Activated CD8-positive, alpha-beta memory T cell treated with anti-CD3 and anti-CD28 coated beads, Interleukin-2, amount 10 ng/mL, durations not matched to agents 7 days and 5 days (primary cell): Measurements from ENCODE around the gene EPHB4. TPM values are rescaled to one million over a fixed set of nuclear protein-coding genes. Genes with fewer than 3 reads are reported as not detected.
"Not testable (repeated sequence)": the region's sequence is repeated elsewhere in the genome, so short reads cannot be mapped to it uniquely, and the experiment has no call there.

Experiments
- ATAC-seq: fragments of 150-1000 bp; cut with Tn5 transposase; one replicate; pipeline ENCODE4 v1.10.0; 2021; ENCODE audit warnings: moderate library complexity
- CTCF ChIA-PET: fragments of 350-600 bp; sonication (Branson Sonifier 250); formaldehyde crosslinking; loops from one replicate; lab custom pipeline; 2021; ENCODE audit warnings: antibody characterized with exemption; lab: Charles Lee
- DNase-seq: peaks from one replicate; pipeline ENCODE4 v3.0.0-alpha.2; 2020
- H3K27ac Mint-ChIP-seq: one replicate; pipeline ENCODE4 v1.8.0; 2021; ENCODE audit warnings: mild to moderate bottlenecking, mixed read lengths
- H3K27me3 Mint-ChIP-seq: one replicate; pipeline ENCODE4 v1.8.0; 2021; ENCODE audit warnings: mixed read lengths
- H3K36me3 Mint-ChIP-seq: one replicate; pipeline ENCODE4 v1.8.0; 2021; ENCODE audit warnings: mild to moderate bottlenecking, mixed read lengths
- H3K4me1 Mint-ChIP-seq: one replicate; pipeline ENCODE4 v1.8.0; 2021; ENCODE audit warnings: mixed read lengths
- H3K4me3 Mint-ChIP-seq: one replicate; pipeline ENCODE4 v1.8.0; 2021; ENCODE audit warnings: mild to moderate bottlenecking, moderate library complexity, mixed read lengths
- H3K9me3 Mint-ChIP-seq: one replicate; pipeline ENCODE4 v1.8.0; 2022; ENCODE audit warnings: low read depth, mixed read lengths
- total RNA-seq, 2 experiments: library from RNA; stranded (reverse); gene quantifications; one replicate each; pipeline ENCODE4 v1.2.3, GENCODE V29; 2021

EPHB4 gene
- total RNA-seq, 2 experiments from 2014 or later, result 1.3 to 2.0 TPM

DNA sequence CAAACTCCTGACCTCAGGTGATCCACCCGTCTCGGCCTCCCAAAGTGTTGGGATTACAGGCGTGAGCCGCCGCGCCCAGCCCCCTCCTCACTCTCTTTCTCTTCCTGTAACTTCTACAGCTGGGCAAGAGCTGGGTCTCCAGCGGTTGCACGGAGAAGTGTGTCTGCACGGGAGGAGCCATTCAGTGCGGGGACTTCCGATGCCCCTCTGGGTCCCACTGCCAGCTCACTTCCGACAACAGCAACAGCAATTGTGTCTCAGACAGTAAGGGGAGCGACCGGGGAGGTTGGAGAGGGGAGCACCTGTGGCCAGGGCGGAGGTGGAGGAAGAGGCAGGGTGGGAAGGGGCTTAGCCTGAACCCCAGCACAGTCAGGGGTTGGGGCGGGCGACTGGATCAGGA is 41.4 kb downstream of the EPHB4 start:
- Mint-ChIP-seq H3K27ac (no peak overlapping the region), H3K27me3 (peaks cover 8% of the 10 kb centered on the region), H3K4me1 (no peaks in the 10 kb centered on the region), H3K4me3 (no peak overlapping the region), H3K36me3 (no peaks in the 10 kb centered on the region), H3K9me3 (no peaks in the 10 kb centered on the region)
- DNase-seq, result no peak
- ATAC-seq, result no peak
- CTCF ChIA-PET, result interaction anchor here (1.7 kb wide), 1 partner anchor 13 kb away, joined by 6 read pairs; no protein-coding TSS in a partner anchor

DNA sequence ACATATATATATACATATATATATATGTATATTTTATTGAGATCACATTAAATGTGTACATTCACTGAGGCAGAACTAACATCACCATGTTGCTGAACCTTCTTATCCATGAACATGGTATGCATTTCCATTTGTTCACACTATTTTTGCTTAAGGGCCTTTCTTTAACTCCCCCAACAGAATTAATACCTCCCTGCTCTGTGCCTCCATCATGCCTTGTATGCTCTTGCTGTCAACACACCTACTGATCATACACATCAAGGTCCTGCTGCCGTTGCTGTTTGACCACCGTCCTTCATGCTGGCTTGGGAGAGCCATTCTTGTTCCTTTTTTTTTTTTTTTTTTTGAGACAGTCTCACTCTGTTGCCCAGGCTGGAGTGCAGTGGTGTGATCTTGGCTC is 43.5 kb downstream of the EPHB4 start:
- DNase-seq (no peak), ATAC-seq (no peak)
- no peaks in the 10 kb centered on the region for H3K4me1 Mint-ChIP-seq
- H3K36me3 Mint-ChIP-seq, result no peaks in the 10 kb centered on the region
- CTCF ChIA-PET, result no interaction called here
- H3K4me3 Mint-ChIP-seq, result no peak overlapping the region
- no peak overlapping the region for H3K27ac Mint-ChIP-seq
- H3K27me3 Mint-ChIP-seq, result peaks cover 8% of the 10 kb centered on the region
- no peaks in the 10 kb centered on the region for H3K9me3 Mint-ChIP-seq

DNA sequence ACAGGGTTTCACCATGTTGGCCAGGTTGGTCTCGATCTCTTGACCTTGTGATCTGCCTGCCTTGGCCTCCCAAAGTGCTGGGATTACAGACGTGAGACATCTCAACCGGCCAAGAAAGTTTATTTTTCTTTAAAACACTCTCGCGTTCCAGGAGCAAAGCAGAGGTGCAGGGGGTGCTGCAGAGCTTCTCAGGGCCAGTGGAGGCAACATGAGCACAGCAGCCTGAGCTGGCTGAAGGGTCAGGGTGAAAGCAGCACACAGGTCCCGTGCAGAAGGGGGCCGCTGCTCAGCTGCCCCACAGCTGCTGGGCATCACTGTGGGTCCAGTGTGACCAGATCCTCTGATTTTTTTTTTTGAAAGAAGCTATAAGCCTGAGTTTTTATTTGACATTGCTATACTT is 46.1 kb downstream of the EPHB4 start:
- CTCF ChIA-PET, result interaction anchor here (1.0 kb wide), 1 partner anchor 8 kb away, joined by 4 read pairs; no protein-coding TSS in a partner anchor

DNA sequence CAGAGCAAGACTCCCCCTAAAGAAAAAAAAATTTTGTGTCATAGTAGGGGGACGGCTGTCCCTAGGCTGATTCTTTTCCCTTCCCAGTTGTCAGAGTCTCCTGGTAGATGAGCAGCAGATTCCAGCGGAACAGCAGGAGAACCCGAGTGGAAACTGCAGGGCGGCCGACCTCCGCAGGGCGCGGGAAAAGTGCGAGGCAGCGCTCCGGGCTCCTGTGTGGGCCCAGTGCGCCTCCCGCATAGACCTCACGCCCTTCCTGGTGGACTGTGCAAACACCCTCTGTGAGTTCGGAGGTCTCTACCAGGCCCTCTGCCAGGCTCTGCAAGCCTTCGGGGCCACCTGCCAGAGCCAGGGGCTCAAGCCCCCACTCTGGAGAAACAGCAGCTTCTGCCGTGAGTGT is 48.0 kb downstream of the EPHB4 start:
- CTCF ChIA-PET, result no interaction called here
- H3K9me3 Mint-ChIP-seq, result no peaks in the 10 kb centered on the region
- no peaks in the 10 kb centered on the region for H3K36me3 Mint-ChIP-seq
- peaks cover 5% of the 10 kb centered on the region for H3K27me3 Mint-ChIP-seq
- H3K27ac Mint-ChIP-seq, result no peak overlapping the region
- H3K4me1 Mint-ChIP-seq, result no peaks in the 10 kb centered on the region
- no peak for DNase-seq
- no peak for ATAC-seq
- no peak overlapping the region for H3K4me3 Mint-ChIP-seq

More for the DNA sequence above, 46.1 kb downstream of the EPHB4 start:
- H3K27ac Mint-ChIP-seq, result no peak overlapping the region
- no peak overlapping the region for H3K4me3 Mint-ChIP-seq
- DNase-seq (no peak), ATAC-seq (no peak)
- no peaks in the 10 kb centered on the region for H3K9me3 Mint-ChIP-seq
- H3K4me1 Mint-ChIP-seq, result no peaks in the 10 kb centered on the region
- peaks cover 10% of the 10 kb centered on the region for H3K27me3 Mint-ChIP-seq
- H3K36me3 Mint-ChIP-seq, result no peaks in the 10 kb centered on the region

DNA sequence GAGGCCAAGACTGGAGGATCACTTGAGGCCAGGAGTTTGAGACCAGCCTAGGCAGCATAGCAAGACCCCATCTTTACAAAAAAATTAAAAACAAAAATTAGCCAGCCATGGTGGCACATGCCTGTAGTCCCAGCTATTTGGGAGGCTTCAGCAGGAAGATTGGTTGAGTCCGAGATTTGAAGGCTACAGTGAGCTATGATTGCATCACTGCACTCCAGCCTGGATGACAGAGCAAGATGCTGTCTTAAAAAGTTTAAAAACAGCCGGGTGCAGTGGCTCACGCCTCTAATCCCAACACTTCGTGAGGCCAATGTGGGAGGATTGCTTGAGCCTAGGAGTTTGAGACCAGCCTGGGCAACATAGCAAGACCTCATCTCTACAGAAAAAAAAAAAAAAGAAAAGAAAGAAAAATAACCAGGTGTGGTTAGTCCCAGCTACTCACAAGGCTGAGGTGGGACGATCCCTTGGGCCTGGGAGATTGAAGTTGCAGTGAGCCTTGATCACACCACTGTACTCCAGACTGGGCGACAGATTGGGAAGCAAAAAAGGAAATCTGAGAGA is 49.2 kb downstream of the EPHB4 start:
- Mint-ChIP-seq H3K4me1 (no peaks in the 10 kb centered on the region), H3K27me3 (peaks cover 5% of the 10 kb centered on the region), H3K36me3 (no peaks in the 10 kb centered on the region), H3K9me3 (no peaks in the 10 kb centered on the region), H3K27ac (no peak overlapping the region), H3K4me3 (no peak overlapping the region)
- CTCF ChIA-PET, result no interaction called here
- no peak for DNase-seq
- ATAC-seq, result no peak

DNA sequence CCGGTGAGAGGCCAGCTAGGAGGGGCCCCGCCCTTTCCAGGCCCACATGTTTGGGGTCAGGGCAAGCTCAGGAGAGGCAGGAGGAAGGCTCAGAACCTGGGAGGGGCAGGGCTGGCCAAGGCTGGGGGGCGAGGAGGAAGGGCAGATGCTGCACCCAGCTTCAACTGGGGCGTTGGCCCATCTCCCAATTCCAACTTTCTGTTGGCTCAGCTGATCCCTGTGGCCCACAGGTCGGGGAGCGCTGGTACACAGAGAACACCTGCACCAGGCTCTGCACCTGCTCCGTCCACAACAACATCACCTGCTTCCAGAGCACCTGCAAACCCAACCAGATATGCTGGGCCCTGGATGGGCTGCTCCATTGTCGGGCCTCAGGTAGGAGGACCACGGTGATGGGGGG is 53.8 kb downstream of the EPHB4 start:
- H3K4me3 Mint-ChIP-seq, result no peak overlapping the region
- peaks cover 7% of the 10 kb centered on the region for H3K27me3 Mint-ChIP-seq
- CTCF ChIA-PET, result interaction anchor here (0.9 to 1.5 kb wide), 2 partner anchors 26 to 48 kb away, joined by 3 to 5 read pairs; no protein-coding TSS in a partner anchor
- H3K4me1 Mint-ChIP-seq, result no peaks in the 10 kb centered on the region
- ATAC-seq, result no peak
- H3K9me3 Mint-ChIP-seq, result no peaks in the 10 kb centered on the region
- no peak overlapping the region for H3K27ac Mint-ChIP-seq
- H3K36me3 Mint-ChIP-seq, result no peaks in the 10 kb centered on the region
- no peak for DNase-seq

DNA sequence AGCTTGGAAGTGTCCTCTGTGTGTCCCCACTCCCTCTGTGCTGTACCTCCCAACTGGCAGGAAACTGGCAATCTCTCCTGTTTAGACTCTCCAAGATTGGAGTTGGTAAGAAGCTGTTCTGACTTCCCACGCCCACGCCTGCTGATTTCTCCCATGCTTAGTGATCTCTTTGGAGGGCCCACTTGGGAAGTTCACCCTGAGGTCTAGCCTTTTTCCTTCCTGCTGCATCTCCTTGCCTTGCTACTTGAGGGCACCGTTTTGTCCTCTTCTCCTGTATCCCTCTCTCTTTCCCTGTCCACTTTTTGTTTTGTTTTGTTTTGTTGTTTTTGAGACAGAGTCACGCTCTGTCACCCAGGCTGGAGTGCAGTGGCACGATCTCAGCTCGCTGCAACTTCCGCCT is 58.5 kb downstream of the EPHB4 start:
- H3K27ac Mint-ChIP-seq, result no peak overlapping the region
- H3K27me3 Mint-ChIP-seq, result peaks cover 4% of the 10 kb centered on the region
- no peaks in the 10 kb centered on the region for H3K4me1 Mint-ChIP-seq
- CTCF ChIA-PET, result no interaction called here
- ATAC-seq (no peak), DNase-seq (no peak)
- H3K36me3 Mint-ChIP-seq, result no peaks in the 10 kb centered on the region
- H3K9me3 Mint-ChIP-seq, result no peaks in the 10 kb centered on the region
- H3K4me3 Mint-ChIP-seq, result no peak overlapping the region

DNA sequence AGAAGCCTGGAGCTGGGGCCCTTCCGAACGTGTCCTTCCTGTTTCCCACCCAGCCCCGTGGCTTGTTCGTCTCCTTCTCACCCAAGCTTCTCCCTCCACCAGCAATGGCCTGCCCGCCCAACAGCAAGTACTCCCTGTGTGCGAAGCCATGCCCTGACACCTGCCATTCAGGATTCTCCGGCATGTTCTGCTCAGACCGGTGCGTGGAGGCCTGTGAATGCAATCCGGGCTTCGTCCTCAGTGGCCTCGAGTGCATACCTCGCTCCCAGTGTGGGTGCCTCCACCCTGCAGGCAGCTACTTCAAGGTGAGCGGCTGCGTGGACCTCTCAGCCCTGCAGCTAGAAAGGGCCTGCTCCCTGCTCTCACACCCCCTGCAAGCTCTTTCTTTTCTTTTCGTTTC is 62.1 kb downstream of the EPHB4 start:
- Mint-ChIP-seq H3K4me3 (no peak overlapping the region), H3K36me3 (no peaks in the 10 kb centered on the region), H3K27ac (no peak overlapping the region), H3K27me3 (peaks cover 4% of the 10 kb centered on the region), H3K4me1 (no peaks in the 10 kb centered on the region), H3K9me3 (no peaks in the 10 kb centered on the region)
- ATAC-seq, result no peak
- CTCF ChIA-PET, result interaction anchor here (1.0 kb wide), 1 partner anchor 39 kb away, joined by 4 read pairs; no protein-coding TSS in a partner anchor
- no peak for DNase-seq

DNA sequence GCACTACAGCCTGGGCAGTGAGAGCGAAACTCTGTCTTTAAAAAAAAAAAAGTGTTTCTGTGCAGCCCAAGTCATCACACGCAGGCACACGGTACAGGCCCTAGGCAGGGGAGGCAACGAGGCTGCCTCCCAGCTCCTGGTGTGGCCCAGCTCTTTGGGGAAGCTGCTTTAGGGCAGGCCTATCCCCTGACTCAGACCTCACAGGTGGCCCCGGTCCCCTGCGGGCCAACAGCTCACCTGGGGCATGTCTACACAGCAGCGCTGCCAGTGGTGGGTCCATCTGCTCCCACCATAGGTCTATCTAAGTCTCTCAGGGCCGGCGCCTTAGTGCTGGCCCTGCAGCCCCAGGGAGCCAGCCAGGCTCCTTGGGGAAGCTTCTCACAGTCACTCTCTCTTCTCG is 62.5 kb downstream of the EPHB4 start:
- Mint-ChIP-seq H3K27me3 (peaks cover 4% of the 10 kb centered on the region), H3K4me3 (no peak overlapping the region), H3K4me1 (no peaks in the 10 kb centered on the region), H3K27ac (no peak overlapping the region), H3K36me3 (no peaks in the 10 kb centered on the region), H3K9me3 (no peaks in the 10 kb centered on the region)
- ATAC-seq, result no peak
- DNase-seq, result no peak
- CTCF ChIA-PET, result interaction anchor here (0.7 to 1.0 kb wide), 2 partner anchors 34 to 39 kb away, joined by 3 to 4 read pairs; no protein-coding TSS in a partner anchor

DNA sequence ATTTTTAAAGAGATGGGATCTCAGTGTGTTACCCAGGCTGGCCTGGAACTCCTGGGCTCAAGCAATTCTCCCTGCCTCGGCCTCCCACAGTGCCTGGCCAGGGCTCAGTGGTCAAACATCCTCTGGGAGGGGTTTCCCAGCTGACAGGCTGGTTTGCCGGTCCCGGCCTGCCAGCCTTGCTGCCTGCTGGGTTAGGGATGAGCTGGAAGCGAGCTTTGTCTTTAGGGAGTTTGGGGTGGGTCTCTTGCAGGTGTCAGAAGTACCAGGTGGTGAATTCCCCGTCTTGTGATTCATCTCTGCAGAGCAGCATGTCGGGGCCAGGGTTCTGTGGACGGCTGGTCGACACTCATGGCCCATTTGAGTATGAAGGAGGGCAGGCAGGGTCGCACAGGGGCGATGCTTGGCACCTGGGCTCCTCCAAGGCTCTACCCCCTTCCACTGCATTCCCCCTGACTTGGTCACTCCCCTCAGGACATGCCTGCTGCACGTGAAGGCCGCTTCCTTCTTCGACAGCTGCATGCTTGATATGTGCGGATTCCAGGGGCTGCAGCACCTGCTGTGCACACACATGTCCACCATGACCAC is 63.7 kb downstream of the EPHB4 start:
- Mint-ChIP-seq H3K4me1 (no peaks in the 10 kb centered on the region), H3K27ac (no peak overlapping the region), H3K36me3 (no peaks in the 10 kb centered on the region), H3K27me3 (peaks cover 2% of the 10 kb centered on the region), H3K4me3 (no peak overlapping the region), H3K9me3 (no peaks in the 10 kb centered on the region)
- CTCF ChIA-PET, result no interaction called here
- ATAC-seq, result no peak
- no peak for DNase-seq

DNA sequence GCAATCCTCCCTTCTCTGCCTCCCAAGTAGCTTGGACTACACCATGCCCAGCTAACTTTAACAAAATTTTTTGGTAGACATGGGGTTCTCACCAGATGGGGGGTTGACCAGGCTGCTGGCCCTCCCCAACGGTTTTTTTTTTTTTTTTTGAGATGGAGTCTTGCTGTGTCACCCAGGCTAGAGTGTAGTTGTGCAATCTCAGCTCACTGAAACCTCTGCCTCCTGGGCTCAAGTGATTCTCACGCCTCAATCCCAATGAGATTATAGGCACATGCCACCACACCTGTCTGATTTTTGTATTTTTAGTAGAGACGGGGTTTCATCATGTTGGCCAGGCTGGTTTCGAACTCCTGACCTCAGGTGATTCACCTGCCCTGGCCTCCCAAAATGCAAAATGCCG is 64.5 kb downstream of the EPHB4 start:
- not testable (repeated sequence) for H3K36me3 Mint-ChIP-seq, H3K4me1 Mint-ChIP-seq, ATAC-seq, DNase-seq, H3K9me3 Mint-ChIP-seq, H3K4me3 Mint-ChIP-seq, H3K27ac Mint-ChIP-seq, H3K27me3 Mint-ChIP-seq
- CTCF ChIA-PET, result interaction anchor here (0.6 to 0.7 kb wide), 2 partner anchors 75 to 1240 kb away, joined by 3 read pairs; no protein-coding TSS in a partner anchor

DNA sequence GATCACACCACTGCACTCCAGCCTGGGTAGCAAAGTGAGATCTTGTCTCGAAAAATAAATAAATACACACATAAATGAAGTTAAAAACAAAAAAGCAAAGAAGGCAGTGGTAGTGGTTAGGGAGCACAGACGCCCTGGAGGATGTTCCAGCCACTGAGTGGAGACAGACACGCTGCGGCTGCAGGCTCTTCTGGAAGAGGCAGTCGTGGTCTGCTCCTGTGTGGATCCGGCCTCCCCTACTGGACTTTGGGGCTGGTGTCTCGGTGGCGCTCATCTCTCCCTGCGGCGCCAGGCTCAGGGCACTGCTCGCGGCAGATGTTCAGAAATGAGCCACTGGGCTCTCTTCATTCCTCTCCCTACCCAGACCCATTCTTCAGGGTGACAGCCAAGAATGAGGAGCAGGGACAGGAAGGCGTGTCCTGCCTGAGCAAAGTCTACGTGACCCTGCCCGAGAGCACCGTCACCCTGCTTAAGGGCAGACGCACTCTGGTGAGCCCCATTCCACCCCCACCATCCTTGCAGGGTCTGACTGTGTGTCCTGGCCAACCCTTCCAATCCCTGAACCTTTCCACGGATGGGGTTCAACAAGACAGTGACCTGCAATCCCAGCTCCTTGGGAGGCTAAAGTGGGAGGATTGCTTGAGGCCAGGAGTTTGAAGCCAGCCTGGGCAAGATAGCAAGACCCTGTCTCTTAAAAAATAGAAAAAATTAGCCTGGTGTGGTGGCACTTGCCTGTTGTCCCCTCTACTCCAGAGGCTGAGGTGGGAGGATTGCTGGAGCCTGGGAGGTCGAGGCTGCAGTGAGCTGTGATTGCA is 67.8 kb downstream of the EPHB4 start:
- no peaks in the 10 kb centered on the region for H3K36me3 Mint-ChIP-seq
- no peaks in the 10 kb centered on the region for H3K9me3 Mint-ChIP-seq
- H3K27ac Mint-ChIP-seq, result no peak overlapping the region
- no peak overlapping the region for H3K4me3 Mint-ChIP-seq
- DNase-seq (no peak), ATAC-seq (no peak)
- no peaks in the 10 kb centered on the region for H3K4me1 Mint-ChIP-seq
- CTCF ChIA-PET, result no interaction called here
- no peaks in the 10 kb centered on the region for H3K27me3 Mint-ChIP-seq

DNA sequence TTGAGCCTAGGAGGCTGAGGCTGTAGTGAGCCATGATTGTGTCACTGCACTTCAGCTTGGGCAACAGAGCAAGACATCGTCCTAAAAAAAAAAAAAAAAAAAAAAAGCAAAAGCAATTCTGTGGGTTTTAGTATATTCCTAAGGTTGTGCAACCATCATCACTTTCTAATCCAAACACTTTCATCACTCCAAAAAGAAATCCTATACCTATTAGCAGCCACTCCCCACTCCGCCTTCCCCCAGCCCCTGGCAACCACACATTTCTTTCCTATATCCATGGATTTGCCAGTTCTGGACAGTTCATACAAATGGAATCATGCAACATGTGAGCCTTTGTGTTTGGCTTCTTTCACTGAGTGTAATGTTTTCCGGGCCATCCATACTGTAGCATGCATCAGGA is 73.6 kb downstream of the EPHB4 start:
- H3K27ac Mint-ChIP-seq, result no peak overlapping the region
- ATAC-seq (no peak), DNase-seq (no peak)
- no peaks in the 10 kb centered on the region for H3K36me3 Mint-ChIP-seq
- CTCF ChIA-PET, result interaction anchor here (0.6 to 1.3 kb wide), 2 partner anchors 28 to 93 kb away, joined by 3 read pairs; no protein-coding TSS in a partner anchor
- H3K27me3 Mint-ChIP-seq, result peaks cover 22% of the 10 kb centered on the region
- H3K4me3 Mint-ChIP-seq, result no peak overlapping the region
- H3K9me3 Mint-ChIP-seq, result no peaks in the 10 kb centered on the region
- H3K4me1 Mint-ChIP-seq, result no peaks in the 10 kb centered on the region
